ENCODE data around the gene LAMB1.
"Not testable (repeated sequence)": the region's sequence is repeated elsewhere in the genome, so short reads cannot be mapped to it uniquely, and the experiment has no call there.

LAMB1 gene

GRCh38 chr7:108037140-108037539 is 34.2 kb upstream of the LAMB1 start:
- Histone ChIP-seq H3K27ac (ENCODE audit: low read depth, low read length) (no peak overlapping the region), H3K9ac (ENCODE audit: low read length) (no peak overlapping the region), H3K27me3 (ENCODE audit: low read length) (no peaks in the 10 kb centered on the region), H2AFZ (ENCODE audit: low read depth, low read length, severe bottlenecking) (no peak overlapping the region), H3K4me2 (ENCODE audit: low read depth, low read length, poor library complexity, severe bottlenecking) (no peak overlapping the region), H3K36me3 (ENCODE audit: low read length) (no peaks in the 10 kb centered on the region), H3K4me3 (ENCODE audit: insufficient read depth, low read length, poor library complexity, severe bottlenecking) (no peak overlapping the region), H3K9me3 (ENCODE audit: insufficient read depth, low read length) (no peaks in the 10 kb centered on the region), H3K9me2 (replicated peaks; ENCODE audit: insufficient read depth, low read length) (no peaks in the 10 kb centered on the region), H3K79me2 (ENCODE audit: insufficient read depth, low read length) (no peaks in the 10 kb centered on the region), H4K20me1 (ENCODE audit: low read depth, low read length) (no peaks in the 10 kb centered on the region), H3F3A (ENCODE audit: insufficient read depth) (no peaks in the 10 kb centered on the region)
- TF ChIP-seq EZH2phosphoT487 (conservative IDR thresholded peaks at IDR 0.05; ENCODE audit: low read length) (no peak), CTCF (IDR thresholded peaks at IDR 0.05; ENCODE audit: insufficient read depth, low read length, poor library complexity, severe bottlenecking) (no peak)

- H3K4me2 ChIP-seq (ENCODE audit: low read depth, low read length, poor library complexity, severe bottlenecking) = no peak overlapping the region
- no peak overlapping the region for H3K27ac ChIP-seq (ENCODE audit: low read depth, low read length)
- no peak for TF ChIP-seq CTCF (IDR thresholded peaks at IDR 0.05; ENCODE audit: insufficient read depth, low read length, poor library complexity, severe bottlenecking)
- no peak for TF ChIP-seq EZH2phosphoT487 (conservative IDR thresholded peaks at IDR 0.05; ENCODE audit: low read length)
- no peaks in the 10 kb centered on the region for H3K79me2 ChIP-seq (ENCODE audit: insufficient read depth, low read length)
- no peaks in the 10 kb centered on the region for H3K27me3 ChIP-seq (ENCODE audit: low read length)
- no peaks in the 10 kb centered on the region for H4K20me1 ChIP-seq (ENCODE audit: low read depth, low read length)
- H3K36me3 ChIP-seq (ENCODE audit: low read length) = no peaks in the 10 kb centered on the region
- no peaks in the 10 kb centered on the region for H3K9me2 ChIP-seq (replicated peaks; ENCODE audit: insufficient read depth, low read length)
- H3F3A ChIP-seq (ENCODE audit: insufficient read depth) = no peaks in the 10 kb centered on the region
- H3K4me3 ChIP-seq (ENCODE audit: insufficient read depth, low read length, poor library complexity, severe bottlenecking) = no peak overlapping the region
- H3K9ac ChIP-seq (ENCODE audit: low read length) = no peak overlapping the region
- no peaks in the 10 kb centered on the region for H3K9me3 ChIP-seq (ENCODE audit: insufficient read depth, low read length)
- H2AFZ ChIP-seq (ENCODE audit: low read depth, low read length, severe bottlenecking) = no peak overlapping the region
Observed at GRCh38 chr7:108034586-108034985, 31.6 kb upstream of the LAMB1 start.

- Histone ChIP-seq H3K9me2 (replicated peaks; ENCODE audit: insufficient read depth, low read length) (no peaks in the 10 kb centered on the region), H2AFZ (ENCODE audit: low read depth, low read length, severe bottlenecking) (no peak overlapping the region), H3K27me3 (ENCODE audit: low read length) (no peaks in the 10 kb centered on the region), H3K9me3 (ENCODE audit: insufficient read depth, low read length) (no peaks in the 10 kb centered on the region), H3K4me3 (ENCODE audit: insufficient read depth, low read length, poor library complexity, severe bottlenecking) (no peak overlapping the region), H3K4me2 (ENCODE audit: low read depth, low read length, poor library complexity, severe bottlenecking) (no peak overlapping the region), H3K79me2 (ENCODE audit: insufficient read depth, low read length) (no peaks in the 10 kb centered on the region), H3K36me3 (ENCODE audit: low read length) (no peaks in the 10 kb centered on the region), H3K27ac (ENCODE audit: low read depth, low read length) (no peak overlapping the region), H3K9ac (ENCODE audit: low read length) (no peak overlapping the region), H4K20me1 (ENCODE audit: low read depth, low read length) (no peaks in the 10 kb centered on the region), H3F3A (ENCODE audit: insufficient read depth) (no peaks in the 10 kb centered on the region)
- TF ChIP-seq EZH2phosphoT487 (conservative IDR thresholded peaks at IDR 0.05; ENCODE audit: low read length) = no peak
- TF ChIP-seq CTCF (IDR thresholded peaks at IDR 0.05; ENCODE audit: insufficient read depth, low read length, poor library complexity, severe bottlenecking) = no peak
Observed at GRCh38 chr7:108033776-108034497, 31.0 kb upstream of the LAMB1 start.

- not testable (repeated sequence) for H3K4me3 ChIP-seq (ENCODE audit: insufficient read depth, low read length, poor library complexity, severe bottlenecking); H3K9ac ChIP-seq (ENCODE audit: low read length); H3K9me3 ChIP-seq (ENCODE audit: insufficient read depth, low read length); H3F3A ChIP-seq (ENCODE audit: insufficient read depth); H3K36me3 ChIP-seq (ENCODE audit: low read length); H3K27me3 ChIP-seq (ENCODE audit: low read length); H3K79me2 ChIP-seq (ENCODE audit: insufficient read depth, low read length); H3K9me2 ChIP-seq (replicated peaks; ENCODE audit: insufficient read depth, low read length); H3K27ac ChIP-seq (ENCODE audit: low read depth, low read length); H2AFZ ChIP-seq (ENCODE audit: low read depth, low read length, severe bottlenecking); H3K4me2 ChIP-seq (ENCODE audit: low read depth, low read length, poor library complexity, severe bottlenecking); H4K20me1 ChIP-seq (ENCODE audit: low read depth, low read length)
Observed at GRCh38 chr7:108033309-108033708, 30.3 kb upstream of the LAMB1 start.
